Fibroblast of mammary gland (primary cell): ENCODE measurements around the gene MARF1.
"Not testable (repeated sequence)": the region's sequence is repeated elsewhere in the genome, so short reads cannot be mapped to it uniquely, and the experiment has no call there.

Experiments
- DNase-seq: peaks from one replicate; pipeline ENCODE4 v3.0.0-alpha.2; 2010; ENCODE audit warnings: low read depth
- H3K4me3 ChIP-seq: 2 replicates; pipeline ENCODE4 v1.5.1; 2011; ENCODE audit warnings: low read depth, mild to moderate bottlenecking, low read length, moderate library complexity; ENCODE audit not compliant: control insufficient read depth
- TF ChIP-seq, protein P1 (sequence below): conservative IDR thresholded peaks from 2 replicates; pipeline ENCODE4 v1.5.1; 2011; ENCODE audit warnings: low read depth, low read length, inconsistent platforms; ENCODE audit not compliant: control insufficient read depth, insufficient read depth

The MARF1 gene

DNA sequence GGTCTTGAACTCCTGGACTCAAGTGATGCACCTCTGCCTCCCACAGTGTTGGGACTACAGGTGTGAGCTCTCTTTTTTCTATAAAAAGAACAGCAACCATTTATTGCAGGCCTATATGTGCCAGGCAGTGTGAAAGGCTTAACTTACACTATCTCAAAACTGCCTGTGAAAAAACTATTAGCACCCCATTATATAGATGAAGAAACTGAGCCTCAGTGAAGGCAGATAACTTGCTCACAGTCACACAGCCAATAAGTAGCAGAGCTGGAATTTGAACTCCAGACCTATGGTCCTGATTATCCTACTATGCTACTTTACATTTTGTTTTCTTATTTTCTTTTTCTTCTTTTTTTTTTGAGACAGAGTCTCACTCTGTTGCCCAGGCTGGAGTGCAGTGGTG, 22.2 kb upstream of the MARF1 start:
- no peak for DNase-seq
- no peak overlapping the region for H3K4me3 ChIP-seq
- TF ChIP-seq, protein P1, sequence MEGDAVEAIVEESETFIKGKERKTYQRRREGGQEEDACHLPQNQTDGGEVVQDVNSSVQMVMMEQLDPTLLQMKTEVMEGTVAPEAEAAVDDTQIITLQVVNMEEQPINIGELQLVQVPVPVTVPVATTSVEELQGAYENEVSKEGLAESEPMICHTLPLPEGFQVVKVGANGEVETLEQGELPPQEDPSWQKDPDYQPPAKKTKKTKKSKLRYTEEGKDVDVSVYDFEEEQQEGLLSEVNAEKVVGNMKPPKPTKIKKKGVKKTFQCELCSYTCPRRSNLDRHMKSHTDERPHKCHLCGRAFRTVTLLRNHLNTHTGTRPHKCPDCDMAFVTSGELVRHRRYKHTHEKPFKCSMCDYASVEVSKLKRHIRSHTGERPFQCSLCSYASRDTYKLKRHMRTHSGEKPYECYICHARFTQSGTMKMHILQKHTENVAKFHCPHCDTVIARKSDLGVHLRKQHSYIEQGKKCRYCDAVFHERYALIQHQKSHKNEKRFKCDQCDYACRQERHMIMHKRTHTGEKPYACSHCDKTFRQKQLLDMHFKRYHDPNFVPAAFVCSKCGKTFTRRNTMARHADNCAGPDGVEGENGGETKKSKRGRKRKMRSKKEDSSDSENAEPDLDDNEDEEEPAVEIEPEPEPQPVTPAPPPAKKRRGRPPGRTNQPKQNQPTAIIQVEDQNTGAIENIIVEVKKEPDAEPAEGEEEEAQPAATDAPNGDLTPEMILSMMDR, result no peak

DNA sequence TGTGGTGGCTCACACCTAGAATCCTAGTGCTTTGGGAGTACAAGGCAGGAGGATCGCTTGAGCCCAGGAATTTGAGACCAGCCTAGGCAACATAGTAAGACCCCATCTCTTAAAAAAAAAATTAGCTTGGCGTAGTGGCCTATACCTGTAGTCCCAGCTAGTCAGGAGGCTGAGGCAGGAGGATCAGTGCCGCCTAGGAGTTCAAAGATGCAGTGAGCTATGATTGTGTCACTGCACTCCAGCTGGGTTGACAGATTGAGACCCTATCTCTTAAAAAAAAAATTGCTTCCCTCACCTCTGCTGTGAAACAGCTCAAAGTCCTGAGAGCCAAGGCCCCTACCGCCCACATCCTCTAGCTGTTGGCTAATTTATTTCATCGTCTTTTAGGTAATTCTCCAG, 17.2 kb upstream of the MARF1 start:
- no peak overlapping the region for H3K4me3 ChIP-seq
- TF ChIP-seq, protein P1, result no peak
- DNase-seq, result no peak

DNA sequence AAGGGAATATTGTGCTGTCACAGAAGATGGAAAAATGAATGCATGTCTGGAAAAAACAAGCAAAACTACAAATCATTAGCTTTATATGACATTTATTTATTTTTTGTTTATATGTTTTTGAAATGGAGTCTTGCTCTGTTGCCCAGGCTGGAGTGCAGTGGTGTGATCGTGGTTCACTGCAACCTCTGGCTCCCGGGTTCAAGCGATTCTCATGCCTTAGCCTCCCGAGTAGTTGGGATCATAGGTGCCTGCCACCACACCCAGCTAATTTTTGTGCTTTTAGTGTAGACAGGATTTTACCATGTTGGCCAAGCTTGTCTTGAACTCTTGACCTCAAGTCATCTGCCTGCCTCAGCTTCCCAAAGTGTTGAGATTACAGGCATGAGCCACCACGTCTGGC, 15.6 kb upstream of the MARF1 start:
- TF ChIP-seq, protein P1, result no peak
- no peak overlapping the region for H3K4me3 ChIP-seq
- DNase-seq, result no peak

DNA sequence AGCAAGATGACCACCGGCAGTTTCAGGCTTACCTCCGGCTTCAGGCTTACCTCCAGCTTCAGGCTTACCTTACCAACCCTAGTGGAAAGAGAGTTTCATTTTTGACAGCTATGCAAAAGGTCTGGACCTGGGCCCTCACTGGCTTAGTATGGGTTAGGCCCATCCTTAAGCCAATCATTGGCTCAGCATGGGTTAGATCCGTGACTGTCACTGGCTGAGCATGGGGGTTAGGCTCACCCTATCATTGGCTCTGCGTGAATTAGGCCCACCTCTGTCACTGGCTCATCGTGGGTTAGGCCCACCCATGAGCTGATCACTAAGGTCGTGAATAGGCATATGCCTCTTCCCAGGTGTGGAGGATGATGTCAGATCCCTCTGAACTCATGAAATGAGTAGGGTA, 15.2 kb upstream of the MARF1 start:
- H3K4me3 ChIP-seq, result no peak overlapping the region
- TF ChIP-seq, protein P1, result no peak
- DNase-seq, result no peak

DNA sequence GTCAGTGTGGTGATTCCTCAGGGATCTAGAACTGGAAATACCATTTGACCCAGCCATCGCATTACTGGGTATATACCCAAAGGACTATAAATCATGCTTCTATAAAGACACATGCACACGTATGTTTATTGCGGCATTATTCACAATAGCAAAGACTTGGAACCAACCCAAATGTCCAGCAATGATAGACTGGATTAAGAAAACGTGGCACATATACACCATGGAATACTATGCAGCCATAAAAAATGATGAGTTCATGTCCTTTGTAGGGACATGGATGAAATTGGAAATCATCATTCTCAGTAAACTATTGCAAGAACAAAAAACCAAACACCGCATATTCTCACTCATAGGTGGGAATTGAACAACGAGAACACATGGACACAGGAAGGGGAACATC, 12.6 kb upstream of the MARF1 start:
- DNase-seq, H3K4me3 ChIP-seq: not testable (repeated sequence)

DNA sequence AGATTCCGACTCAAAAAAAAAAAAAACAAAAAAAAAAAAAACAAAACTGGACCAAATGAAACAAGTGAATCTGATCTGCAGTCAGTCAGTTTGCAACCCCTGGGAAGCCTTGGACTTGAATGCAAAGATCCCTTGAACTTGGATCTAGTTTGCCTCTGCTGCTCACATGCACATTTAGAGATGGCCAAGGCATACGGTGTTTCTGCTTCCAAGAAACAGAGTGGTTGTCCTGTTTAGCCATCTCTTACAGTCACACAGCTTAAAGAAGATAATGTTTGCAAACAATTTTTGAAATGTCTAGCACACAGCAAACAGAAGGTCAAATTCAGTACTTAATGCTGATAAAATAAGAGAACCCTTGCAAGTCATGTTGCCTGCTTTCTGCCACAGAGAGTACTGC, 11.6 kb upstream of the MARF1 start:
- H3K4me3 ChIP-seq, result no peak overlapping the region
- DNase-seq, result no peak
- TF ChIP-seq, protein P1, result no peak

DNA sequence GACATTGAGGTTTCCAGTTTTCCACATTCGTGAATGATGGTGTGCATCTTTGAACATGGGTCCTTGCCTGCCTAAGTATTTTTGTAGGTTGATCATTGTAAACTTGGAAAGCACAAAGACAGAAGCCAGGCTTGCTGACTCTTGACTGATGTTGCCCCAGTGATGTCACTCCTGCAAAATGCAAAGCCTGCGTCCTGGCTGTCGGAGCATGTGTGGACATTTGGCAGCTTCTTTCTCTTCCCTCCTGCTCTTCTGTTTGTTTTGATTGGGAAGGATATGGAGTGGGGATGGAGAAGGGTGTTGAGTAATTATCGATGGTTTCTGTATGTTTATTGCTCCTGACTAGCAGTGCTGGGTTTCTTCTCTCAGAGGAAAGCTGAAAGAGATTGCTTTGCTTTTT, 10.3 kb upstream of the MARF1 start:
- TF ChIP-seq, protein P1, result no peak
- DNase-seq, result peak; percentile 92
- H3K4me3 ChIP-seq, result no peak overlapping the region
